HL-60/S4 treated with phorbol 12-myristate 13-acetate at 8.2 ng/mL for 4 days and 3 days (cell line): ENCODE results near the gene PDE6D.

ENCODE experiments used
- in situ Hi-C: fragments of 300-500 bp; cut with MboI; formaldehyde crosslinking; loops from 2 replicates; pipeline ENCODE4 v1.15.0; 2022; ENCODE audit warnings: low sequenced_read_pairs

PDE6D gene

GRCh38 chr2:231780909-231781797 lies at the start of gene PDE6D:
Gene PDE6D, minus strand, starts transcription at chr2:231781282. Its CDS starts 168 bp downstream, at chr2:231781114.
- in situ Hi-C loops: no loop called here

DNA sequence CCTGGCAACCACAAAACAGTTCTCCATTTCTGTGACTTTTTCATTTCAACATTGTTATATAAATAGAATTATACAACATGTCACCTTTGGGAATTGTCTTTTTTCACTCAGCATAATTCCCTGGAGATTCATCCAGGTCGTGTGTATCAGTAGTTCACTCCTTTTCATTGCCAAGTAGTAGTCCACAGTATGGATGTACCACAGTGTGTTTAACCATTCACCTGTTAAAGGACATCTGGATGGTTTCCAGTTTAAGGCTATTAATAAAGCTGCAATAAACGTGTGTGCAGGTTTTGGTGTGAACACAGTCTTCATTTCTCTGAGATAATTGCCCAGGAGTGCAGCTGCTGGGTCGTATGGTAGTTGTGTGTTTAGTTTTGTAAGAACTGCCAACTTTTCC lies 40.8 kb upstream of the PDE6D start:
- in situ Hi-C loops: no loop called here

- in situ Hi-C loops: no loop called here
These were observed 39.8 kb upstream of the PDE6D start for GRCh38 chr2:231820786-231821303.

DNA sequence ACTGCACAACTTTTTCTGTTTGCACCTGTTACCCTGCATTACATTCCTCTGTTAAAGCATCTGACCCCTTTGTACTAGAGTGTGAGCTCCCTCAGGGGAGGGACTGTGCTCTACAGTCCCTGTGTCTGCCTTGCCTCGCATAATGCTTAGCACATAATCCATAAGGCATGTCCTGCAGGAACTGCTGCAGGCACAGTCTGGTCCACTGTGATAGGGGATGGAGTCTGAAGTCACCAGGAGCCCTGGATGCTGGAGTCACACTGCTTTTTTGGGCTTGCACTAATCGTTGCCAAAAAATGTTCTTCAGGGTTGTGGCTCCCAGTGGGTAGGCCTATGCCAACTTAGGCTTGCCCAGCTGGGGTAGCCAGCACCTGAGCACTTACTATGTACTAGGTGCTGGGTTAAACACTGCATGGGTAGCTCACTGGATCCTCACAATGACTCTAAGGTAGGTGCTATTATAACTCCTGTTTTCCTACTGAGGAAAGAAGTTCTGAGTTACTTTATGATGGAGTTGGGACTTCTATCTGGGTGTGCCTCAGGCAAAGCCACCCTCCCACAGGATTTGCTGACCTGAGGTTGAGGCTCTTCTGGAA lies 38.5 kb upstream of the PDE6D start:
- in situ Hi-C loops: no loop called here

- in situ Hi-C loops: no loop called here
These were observed 35.4 kb upstream of the PDE6D start for GRCh38 chr2:231816327-231817026.

- in situ Hi-C loops: no loop called here
These were observed 29.8 kb upstream of the PDE6D start for GRCh38 chr2:231810905-231811304.

GRCh38 chr2:231807020-231807419 lies 25.9 kb upstream of the PDE6D start:
- in situ Hi-C loops: no loop called here

DNA sequence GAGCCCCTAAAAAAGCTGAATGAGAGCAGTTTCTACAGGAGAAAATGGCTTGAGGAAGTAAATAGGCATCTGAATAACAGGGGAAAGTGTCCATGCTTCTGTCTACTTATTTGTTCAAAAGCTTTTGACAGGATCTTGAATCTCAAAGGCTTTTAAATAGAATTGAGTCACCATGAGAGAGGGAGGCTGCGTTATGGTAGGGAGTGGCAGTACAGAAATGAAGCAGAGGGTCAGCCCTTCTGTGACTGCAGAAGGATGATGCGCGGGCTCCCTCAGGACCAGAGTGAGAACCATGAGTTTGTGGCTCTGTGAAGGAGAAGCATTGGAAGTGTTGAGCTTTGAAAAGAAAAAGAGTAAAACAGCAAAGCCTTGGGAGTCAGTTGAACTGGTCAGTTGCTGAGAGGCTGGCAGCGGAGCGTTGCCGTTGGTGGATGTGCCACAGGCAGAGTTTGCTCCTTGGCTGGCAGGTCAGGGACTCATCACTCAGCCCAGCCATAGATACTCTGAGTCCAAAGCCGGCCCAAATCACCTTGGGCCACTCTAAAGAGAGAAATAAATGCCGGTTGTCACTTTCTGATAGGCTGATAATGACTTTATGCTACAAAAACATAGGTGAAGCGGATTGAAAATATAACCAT lies 22.5 kb upstream of the PDE6D start:
- in situ Hi-C loops: no loop called here

DNA sequence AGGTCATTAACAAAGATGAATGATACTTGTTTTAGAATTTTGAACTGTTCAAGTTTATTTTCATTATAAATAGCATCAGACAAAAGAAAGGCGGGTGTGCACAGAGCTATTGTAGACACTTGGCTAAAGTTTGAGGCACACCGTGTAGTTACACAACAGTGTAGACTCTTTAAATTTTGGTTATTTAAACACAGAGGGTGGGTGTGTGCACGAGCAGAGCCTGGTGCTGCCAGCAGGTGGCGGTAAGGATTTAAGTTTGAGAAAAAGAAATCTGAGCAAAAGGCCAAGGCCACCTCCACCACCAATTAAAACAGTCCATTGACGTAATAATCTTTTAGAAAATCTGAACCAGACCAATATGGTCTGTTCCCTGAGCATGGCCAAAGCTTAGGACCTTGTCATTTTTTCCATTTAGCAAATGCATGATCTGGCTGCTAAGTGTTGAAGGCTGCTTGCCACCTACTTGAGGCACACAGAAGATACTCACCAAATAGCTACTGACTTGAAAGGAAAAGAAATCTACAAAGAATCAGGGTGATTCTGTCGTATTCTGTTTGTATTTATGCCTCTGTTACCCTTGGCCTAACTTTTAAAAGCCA lies 19.5 kb upstream of the PDE6D start:
- in situ Hi-C loops: no loop called here

DNA sequence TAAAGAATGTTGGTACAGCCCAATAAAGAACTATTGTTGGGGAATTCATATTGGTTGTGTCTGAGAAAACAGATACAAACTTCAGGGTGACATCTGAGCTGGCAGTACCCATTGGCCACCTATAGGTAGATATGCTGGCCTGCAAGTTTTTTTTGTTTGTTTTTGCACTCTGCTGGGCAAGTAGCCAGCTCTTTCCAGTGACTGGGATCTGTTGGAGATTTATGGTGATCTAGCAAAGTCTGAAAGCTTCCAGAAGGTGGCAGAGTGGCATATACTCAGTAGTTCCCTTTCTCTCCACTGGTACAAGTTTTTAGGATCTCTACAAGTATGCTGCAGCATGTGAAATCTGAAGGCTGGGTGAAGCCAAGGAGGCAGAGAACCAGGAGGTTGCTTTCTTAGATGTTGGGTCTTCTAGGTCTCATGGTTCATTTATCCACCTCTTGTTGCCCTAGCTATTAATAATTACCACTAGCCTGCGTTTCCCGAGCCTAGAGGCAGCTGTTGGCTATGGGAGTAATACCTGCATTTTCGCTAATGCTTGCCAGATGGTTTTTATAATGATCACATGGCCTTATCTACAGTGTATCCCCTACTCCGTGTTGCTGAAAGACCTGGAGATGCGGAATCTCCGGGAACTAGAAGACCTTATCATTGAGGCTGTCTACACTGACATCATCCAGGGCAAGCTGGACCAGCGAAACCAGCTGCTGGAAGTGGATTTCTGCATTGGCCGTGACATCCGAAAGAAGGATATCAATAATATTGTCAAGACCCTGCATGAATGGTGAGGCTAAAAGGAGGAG lies 14.6 kb upstream of the PDE6D start:
- in situ Hi-C loops: no loop called here

DNA sequence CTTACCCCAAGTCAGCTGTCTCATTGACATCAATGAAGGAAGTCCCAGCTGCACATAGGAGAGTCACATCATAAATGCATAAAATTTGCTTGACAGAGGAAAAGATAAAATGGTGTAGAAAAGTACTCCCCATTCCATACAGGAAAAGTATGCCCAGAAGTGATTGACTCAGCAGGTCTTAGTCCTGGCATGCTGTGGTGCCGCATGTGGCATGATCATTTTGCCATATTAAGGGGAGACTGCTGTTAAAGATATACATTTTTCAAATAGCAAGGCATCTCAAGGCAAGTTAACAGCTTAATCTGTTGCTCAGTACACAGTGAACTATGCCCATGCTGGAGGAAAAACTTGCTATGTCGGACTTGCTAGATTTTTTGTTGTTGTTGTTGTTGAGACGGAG lies 13.3 kb upstream of the PDE6D start:
- in situ Hi-C loops: no loop called here

GRCh38 chr2:231791107-231791506 lies 10.0 kb upstream of the PDE6D start:
- in situ Hi-C loops: no loop called here

DNA sequence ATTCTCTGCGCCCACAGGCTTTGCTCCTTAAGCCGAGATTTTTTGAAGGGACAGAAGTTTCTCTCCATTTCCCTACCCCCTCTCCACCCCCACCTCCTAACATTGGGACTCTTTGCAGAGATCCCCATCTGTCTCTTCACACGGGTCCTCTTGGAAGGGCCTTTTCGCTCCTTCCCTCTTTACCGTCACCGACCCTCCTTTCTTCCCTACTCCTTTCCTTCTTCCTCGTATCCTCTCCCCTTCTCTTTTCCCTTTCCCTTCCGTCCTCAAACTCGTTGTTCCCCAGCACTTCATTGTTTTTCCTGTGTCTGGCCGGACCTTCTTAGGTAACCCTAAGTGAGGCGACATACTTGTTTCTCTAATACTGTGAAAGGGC lies 5.8 kb upstream of the PDE6D start:
- in situ Hi-C loops: no loop called here

DNA sequence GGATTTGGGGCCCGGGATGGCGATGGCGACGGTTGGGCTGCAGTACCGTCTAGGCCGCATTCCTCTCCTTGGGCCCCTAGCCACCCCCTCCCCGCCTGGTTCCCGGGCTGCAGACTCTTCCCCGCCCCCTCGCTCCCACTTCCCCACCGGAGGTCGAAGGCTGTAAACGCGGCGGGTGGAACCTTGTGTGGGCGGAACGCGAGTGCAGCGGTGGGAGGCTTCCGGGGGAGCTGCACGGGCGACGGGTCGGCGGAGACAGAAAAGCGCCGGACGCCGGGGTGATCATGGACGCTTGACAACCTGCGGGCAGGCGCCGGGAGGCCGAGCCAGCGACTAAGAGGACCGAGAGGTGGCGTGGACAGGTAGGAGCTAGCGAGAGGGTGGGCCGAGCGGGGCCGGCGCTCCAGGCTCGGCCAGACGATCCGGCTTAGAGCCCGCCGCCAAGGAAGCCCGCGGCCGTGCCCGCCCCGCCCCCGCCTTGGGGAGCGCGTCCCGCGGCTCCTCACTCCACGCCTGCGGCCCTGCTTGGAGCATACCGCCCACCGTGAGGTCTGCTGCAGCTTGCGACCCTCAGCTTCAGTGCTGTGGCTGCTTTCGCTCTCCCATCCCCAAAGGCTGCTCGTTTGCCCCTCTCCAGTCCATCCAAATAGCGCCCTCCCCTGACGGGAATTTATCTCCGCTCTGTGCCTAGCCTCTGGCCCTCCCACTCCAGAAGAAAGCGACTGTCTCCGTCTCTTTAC lies 5.3 kb upstream of the PDE6D start, which contains the start of gene COPS7B:
Gene COPS7B, plus strand, starts transcription at position 269 of the 740 bp plus-strand sequence. CDS start 2,126 bp downstream, outside the sequence.
- in situ Hi-C loops: no loop called here

GRCh38 chr2:231785822-231786176 lies 4.7 kb upstream of the PDE6D start:
- in situ Hi-C loops: no loop called here

GRCh38 chr2:231785413-231785812 lies 4.3 kb upstream of the PDE6D start:
- in situ Hi-C loops: no loop called here

DNA sequence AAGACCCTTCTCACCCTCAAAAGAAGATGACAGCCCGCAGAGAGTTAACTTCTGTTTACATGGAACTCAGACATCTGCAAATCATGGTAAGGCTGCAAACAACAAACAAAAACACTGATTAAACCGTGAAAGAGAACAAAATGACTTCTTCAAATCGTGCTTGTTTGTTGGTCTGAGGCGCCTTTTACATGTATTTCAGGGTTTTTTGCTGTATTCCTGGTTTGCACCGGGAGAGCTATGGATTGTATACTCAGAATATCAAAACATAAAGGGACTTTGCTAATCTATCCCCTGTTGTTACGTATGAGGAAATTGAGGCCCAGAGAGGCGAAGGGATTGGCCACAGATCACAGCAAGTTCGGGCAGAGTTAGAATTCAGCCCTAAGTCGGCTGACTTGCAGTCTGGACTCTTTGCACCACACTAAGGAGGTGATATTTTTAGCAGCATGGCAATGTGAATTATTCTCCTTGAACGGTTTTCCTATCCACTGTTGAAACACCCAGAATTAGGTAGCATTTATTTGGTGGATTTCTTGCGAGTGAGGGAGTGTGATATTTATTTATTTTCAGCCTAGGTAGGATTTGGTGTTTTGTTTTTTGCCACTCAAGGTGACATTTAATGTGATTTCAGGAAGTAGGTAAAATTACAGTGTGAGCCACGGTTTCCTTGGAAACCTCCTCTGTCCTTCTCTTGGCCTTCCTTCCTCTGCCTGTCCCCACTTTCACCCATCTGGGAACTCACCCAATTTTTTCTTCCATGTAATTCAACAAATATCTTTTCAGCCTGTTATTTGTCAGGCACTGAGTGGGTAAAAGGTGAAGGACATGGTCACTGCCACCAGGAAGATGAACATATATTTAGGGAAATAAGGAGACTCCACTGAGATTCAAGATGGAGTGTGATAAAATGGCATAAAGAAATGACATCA lies 980 bp upstream of the PDE6D start:
- in situ Hi-C loops: no loop called here
